Erythroblast (primary cell): Measurements from ENCODE around the gene STPG3.

ENCODE experiments used
- GATA1 ChIP-seq: IDR thresholded peaks from 2 replicates; pipeline ENCODE4 v1.6.1; 2011; ENCODE audit warnings: low read depth, mild to moderate bottlenecking, control low read depth, low read length, moderate library complexity
- POLR2A ChIP-seq: IDR thresholded peaks from 2 replicates; pipeline ENCODE4 v1.6.1; 2011; ENCODE audit warnings: mild to moderate bottlenecking, low read length

GRCh38 chr9:137299203-137299565, 48.1 kb downstream of the STPG3 start:
- TF ChIP-seq POLR2A (no peak), GATA1 (no peak)
